OCI-LY1 (cell line): ENCODE data around the gene GNPTG.

Experiments
- H2AFZ ChIP-seq: fragments of 200-600 bp; sonication (generic), shearing (Covaris generic); 2 replicates; pipeline ENCODE4 v1.6.0; 2014; ENCODE audit warnings: antibody characterized with exemption, mild to moderate bottlenecking, low read length
- H3F3A ChIP-seq: fragments of 200-600 bp; sonication (generic), shearing (Covaris generic); 2 replicates; pipeline ENCODE4 v1.6.0; 2014; ENCODE audit warnings: mild to moderate bottlenecking, antibody characterized with exemption, low read length, moderate library complexity; ENCODE audit not compliant: insufficient read depth
- H3K27ac ChIP-seq: fragments of 200-600 bp; sonication (generic); 2 replicates; pipeline ENCODE4 v1.5.1; 2014; ENCODE audit warnings: low read length, mixed run types, mild to moderate bottlenecking, low read depth; ENCODE audit not compliant: poor library complexity, severe bottlenecking
- H3K27me3 ChIP-seq: fragments of 200-600 bp; sonication (generic); 2 replicates; pipeline ENCODE4 v1.6.0; 2014; ENCODE audit warnings: antibody characterized with exemption, mild to moderate bottlenecking, low read length, moderate library complexity; ENCODE audit not compliant: insufficient read depth
- H3K36me3 ChIP-seq: fragments of 200-600 bp; sonication (generic); 2 replicates; pipeline ENCODE4 v1.6.1; 2014; ENCODE audit warnings: mild to moderate bottlenecking, antibody characterized with exemption, low read length, moderate library complexity, mixed read lengths; ENCODE audit not compliant: insufficient read depth
- H3K4me1 ChIP-seq: fragments of 200-600 bp; sonication (generic); 2 replicates; pipeline ENCODE4 v1.5.1; 2014; ENCODE audit warnings: mild to moderate bottlenecking, low read length, moderate library complexity; ENCODE audit not compliant: insufficient read depth, severe bottlenecking
- H3K4me2 ChIP-seq: fragments of 200-600 bp; sonication (generic), shearing (Covaris generic); 2 replicates; pipeline ENCODE4 v1.6.1; 2014; ENCODE audit warnings: low read length
- H3K4me3 ChIP-seq: fragments of 200-600 bp; sonication (generic); 2 replicates; pipeline ENCODE4 v1.5.1; 2014; ENCODE audit warnings: low read length, low read depth, mild to moderate bottlenecking, mixed read lengths; ENCODE audit not compliant: poor library complexity, severe bottlenecking
- H3K79me2 ChIP-seq: fragments of 200-600 bp; shearing (Covaris generic); 2 replicates; pipeline ENCODE4 v1.6.1; 2016; ENCODE audit warnings: mixed run types, low read length, mixed read lengths; ENCODE audit not compliant: insufficient read depth
- H3K9ac ChIP-seq: fragments of 200-600 bp; sonication (generic), shearing (Covaris generic); 2 replicates; pipeline ENCODE4 v1.6.1; 2014; ENCODE audit warnings: mild to moderate bottlenecking, low read length, mixed read lengths
- H3K9me2 ChIP-seq: fragments of 200-600 bp; sonication (generic), shearing (Covaris generic); 2 replicates; pipeline ENCODE4 v1.6.1; 2014; ENCODE audit warnings: low read depth, mild to moderate bottlenecking, low read length, mixed read lengths
- H3K9me3 ChIP-seq: fragments of 200-600 bp; shearing (Covaris generic); 2 replicates; pipeline ENCODE4 v1.6.1; 2014; ENCODE audit warnings: low read length, mixed read lengths
- H4K20me1 ChIP-seq: fragments of 200-600 bp; sonication (generic), shearing (Covaris generic); 2 replicates; pipeline ENCODE4 v1.6.0; 2016; ENCODE audit warnings: mild to moderate bottlenecking, low read length; ENCODE audit not compliant: insufficient read depth
- EZH2 ChIP-seq: fragments of 200-600 bp; sonication (generic), shearing (Covaris generic); IDR thresholded peaks from 2 replicates; pipeline ENCODE4 v1.8.0; 2017; ENCODE audit warnings: borderline replicate concordance, mixed run types, mild to moderate bottlenecking, antibody characterized with exemption, low read length, moderate library complexity, mixed read lengths
- TF ChIP-seq, protein P1 (sequence below): fragments of 200-600 bp; sonication (generic), shearing (Covaris generic); IDR thresholded peaks from 2 replicates; pipeline ENCODE4 v1.5.1; 2017; ENCODE audit warnings: mild to moderate bottlenecking, antibody characterized with exemption, low read length, moderate library complexity, mixed read lengths

GNPTG gene

DNA sequence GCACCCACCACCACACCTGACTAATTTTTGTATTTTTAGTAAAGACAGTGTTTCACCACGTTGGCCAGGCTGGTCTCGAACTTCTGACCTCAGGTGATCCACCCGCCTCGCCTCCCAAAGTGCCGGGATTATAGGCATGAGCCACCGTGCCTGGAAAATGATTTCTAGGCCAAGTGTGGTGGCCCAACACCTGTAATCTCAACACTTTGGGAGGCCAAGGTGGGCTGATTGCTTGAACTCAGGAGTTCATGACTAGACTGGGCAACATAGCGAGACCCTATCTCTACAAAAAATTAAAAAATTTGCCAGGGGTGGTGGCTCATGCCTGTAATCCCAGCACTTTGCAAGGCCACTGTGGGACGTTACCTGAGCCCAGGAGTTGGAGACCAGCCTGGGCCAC is 29.3 kb upstream of the GNPTG start:
- no peaks in the 10 kb centered on the region for H3F3A ChIP-seq
- H3K36me3 ChIP-seq, result peaks cover 78% of the 10 kb centered on the region
- H2AFZ ChIP-seq, result no peak overlapping the region
- H3K4me2 ChIP-seq, result no peak overlapping the region
- no peaks in the 10 kb centered on the region for H3K9me3 ChIP-seq
- no peaks in the 10 kb centered on the region for H3K79me2 ChIP-seq
- H4K20me1 ChIP-seq, result no peaks in the 10 kb centered on the region
- H3K27ac ChIP-seq, result no peak overlapping the region
- H3K9ac ChIP-seq, result no peak overlapping the region
- TF ChIP-seq, protein P1, sequence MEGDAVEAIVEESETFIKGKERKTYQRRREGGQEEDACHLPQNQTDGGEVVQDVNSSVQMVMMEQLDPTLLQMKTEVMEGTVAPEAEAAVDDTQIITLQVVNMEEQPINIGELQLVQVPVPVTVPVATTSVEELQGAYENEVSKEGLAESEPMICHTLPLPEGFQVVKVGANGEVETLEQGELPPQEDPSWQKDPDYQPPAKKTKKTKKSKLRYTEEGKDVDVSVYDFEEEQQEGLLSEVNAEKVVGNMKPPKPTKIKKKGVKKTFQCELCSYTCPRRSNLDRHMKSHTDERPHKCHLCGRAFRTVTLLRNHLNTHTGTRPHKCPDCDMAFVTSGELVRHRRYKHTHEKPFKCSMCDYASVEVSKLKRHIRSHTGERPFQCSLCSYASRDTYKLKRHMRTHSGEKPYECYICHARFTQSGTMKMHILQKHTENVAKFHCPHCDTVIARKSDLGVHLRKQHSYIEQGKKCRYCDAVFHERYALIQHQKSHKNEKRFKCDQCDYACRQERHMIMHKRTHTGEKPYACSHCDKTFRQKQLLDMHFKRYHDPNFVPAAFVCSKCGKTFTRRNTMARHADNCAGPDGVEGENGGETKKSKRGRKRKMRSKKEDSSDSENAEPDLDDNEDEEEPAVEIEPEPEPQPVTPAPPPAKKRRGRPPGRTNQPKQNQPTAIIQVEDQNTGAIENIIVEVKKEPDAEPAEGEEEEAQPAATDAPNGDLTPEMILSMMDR, result no peak
- no peak for TF ChIP-seq EZH2
- H3K4me1 ChIP-seq, result peaks cover 23% of the 10 kb centered on the region
- no peak overlapping the region for H3K4me3 ChIP-seq
- H3K27me3 ChIP-seq, result no peaks in the 10 kb centered on the region
- no peaks in the 10 kb centered on the region for H3K9me2 ChIP-seq

DNA sequence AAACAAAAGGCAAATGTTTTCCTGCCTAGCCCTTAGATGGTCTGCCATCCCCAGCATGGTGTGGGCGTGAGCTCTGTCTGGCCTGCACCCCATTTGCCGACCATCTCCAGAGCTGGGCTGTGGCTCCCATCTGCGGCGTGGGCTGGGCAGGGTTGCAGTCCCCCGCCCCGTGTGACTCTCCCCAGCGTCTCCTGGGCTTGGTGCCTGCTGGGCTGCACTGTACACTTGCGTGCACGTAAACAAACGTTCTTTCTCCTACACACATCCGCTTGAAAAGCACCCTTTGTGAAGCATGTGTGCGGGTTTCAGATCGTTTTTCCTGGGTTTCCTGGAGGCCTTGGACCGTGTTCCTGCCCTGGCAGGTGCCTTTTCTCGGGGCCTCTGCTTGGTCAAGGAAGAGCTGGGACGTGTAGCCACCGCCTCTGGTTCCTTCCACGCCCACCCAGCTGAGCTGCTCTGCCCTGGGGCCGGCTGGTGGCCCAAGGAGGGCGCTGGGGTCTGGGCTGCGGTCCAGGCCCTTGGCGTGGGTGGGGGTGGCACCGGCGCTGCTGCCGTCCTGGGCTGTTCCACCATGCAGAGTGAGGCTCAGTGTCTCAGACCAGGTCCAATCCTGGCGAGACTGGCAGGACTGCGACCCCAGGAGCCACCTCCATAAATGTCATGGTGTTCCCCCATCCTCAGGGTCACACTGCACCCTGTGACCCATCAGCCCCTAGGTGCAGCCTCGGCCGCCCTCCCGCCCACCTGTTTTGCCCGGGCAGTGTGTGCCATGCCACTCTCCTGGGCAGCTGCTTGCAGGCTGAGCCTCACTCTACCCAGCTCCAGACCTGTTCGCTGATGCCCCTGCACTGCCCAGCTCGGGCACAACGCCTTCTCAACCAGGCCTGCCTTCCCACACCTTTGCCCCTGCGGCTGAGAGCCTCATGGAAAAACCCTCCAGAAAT is 28.2 kb upstream of the GNPTG start:
- H3K4me2 ChIP-seq, result no peak overlapping the region
- peaks cover 67% of the 10 kb centered on the region for H3K36me3 ChIP-seq
- H3K27me3 ChIP-seq, result no peaks in the 10 kb centered on the region
- H3K4me1 ChIP-seq, result peaks cover 23% of the 10 kb centered on the region
- H3K9me3 ChIP-seq, result no peaks in the 10 kb centered on the region
- H3K27ac ChIP-seq, result peak overlapping the region; percentile 62
- H2AFZ ChIP-seq, result no peak overlapping the region
- H3K9me2 ChIP-seq, result no peaks in the 10 kb centered on the region
- H3K79me2 ChIP-seq, result no peaks in the 10 kb centered on the region
- H3K9ac ChIP-seq, result no peak overlapping the region
- no peaks in the 10 kb centered on the region for H4K20me1 ChIP-seq
- H3K4me3 ChIP-seq, result no peak overlapping the region
- TF ChIP-seq, protein P1, result no peak
- no peak for TF ChIP-seq EZH2
- no peaks in the 10 kb centered on the region for H3F3A ChIP-seq

DNA sequence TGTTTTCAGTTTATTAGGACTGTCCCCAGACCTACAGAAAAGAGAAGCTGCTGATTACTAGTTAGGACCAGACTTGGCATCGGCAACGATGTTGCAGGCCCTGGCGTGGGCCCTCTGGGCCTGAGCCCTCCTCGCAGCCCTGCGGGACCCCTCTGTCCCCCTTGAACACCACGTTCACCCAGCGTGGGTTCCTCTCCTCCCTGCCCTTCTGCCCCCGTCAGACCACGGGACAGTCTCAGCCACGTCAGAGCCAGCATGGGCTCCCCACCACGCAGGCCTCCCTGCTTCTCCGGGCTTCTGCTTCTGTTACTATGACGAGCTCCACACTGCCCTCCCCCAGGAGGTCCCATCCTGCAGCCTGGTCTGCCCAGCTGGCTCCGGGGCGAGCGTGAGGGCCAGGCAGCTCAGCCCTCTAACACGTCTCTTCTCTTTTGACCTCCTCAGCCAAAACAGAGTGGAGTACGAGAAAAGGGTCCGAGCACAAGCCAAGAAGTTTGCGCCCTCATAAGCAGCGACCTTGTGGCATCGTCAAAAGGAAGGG is 27.4 kb upstream of the GNPTG start:
- H4K20me1 ChIP-seq, result no peaks in the 10 kb centered on the region
- H3F3A ChIP-seq, result no peaks in the 10 kb centered on the region
- H3K4me3 ChIP-seq, result no peak overlapping the region
- H3K9me2 ChIP-seq, result no peaks in the 10 kb centered on the region
- H3K27ac ChIP-seq, result no peak overlapping the region
- peaks cover 23% of the 10 kb centered on the region for H3K4me1 ChIP-seq
- H3K27me3 ChIP-seq, result no peaks in the 10 kb centered on the region
- H3K9ac ChIP-seq, result no peak overlapping the region
- no peak overlapping the region for H2AFZ ChIP-seq
- peaks cover 59% of the 10 kb centered on the region for H3K36me3 ChIP-seq
- TF ChIP-seq EZH2, result no peak
- TF ChIP-seq, protein P1, result no peak
- H3K4me2 ChIP-seq, result no peak overlapping the region
- H3K9me3 ChIP-seq, result no peaks in the 10 kb centered on the region
- H3K79me2 ChIP-seq, result no peaks in the 10 kb centered on the region
